Measurements from ENCODE around the gene TLL2.

Gene TLL2

GRCh38 chr10:96387601-96388000, 126.1 kb downstream of the TLL2 start:
- no peak for DNase-seq

DNA sequence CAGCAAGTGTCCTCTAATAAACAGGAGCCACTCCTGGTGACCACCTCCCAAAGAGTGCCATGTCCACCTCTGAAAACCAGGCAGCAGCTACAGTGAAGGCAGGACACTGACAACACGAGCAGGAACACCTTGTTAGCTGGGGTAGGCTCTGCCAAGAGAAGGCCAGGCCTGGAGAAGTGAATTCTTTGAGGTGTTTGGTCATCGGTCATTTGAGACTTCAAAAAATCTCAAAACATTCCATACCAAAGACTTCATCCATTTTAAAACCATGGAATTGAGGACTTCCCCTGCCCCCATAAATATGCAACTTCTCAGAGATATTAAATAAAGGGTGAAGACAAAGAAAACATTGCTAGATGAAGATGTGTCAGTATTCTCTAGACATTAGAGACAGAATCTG, 126.6 kb downstream of the TLL2 start:
- no peak for DNase-seq

DNA sequence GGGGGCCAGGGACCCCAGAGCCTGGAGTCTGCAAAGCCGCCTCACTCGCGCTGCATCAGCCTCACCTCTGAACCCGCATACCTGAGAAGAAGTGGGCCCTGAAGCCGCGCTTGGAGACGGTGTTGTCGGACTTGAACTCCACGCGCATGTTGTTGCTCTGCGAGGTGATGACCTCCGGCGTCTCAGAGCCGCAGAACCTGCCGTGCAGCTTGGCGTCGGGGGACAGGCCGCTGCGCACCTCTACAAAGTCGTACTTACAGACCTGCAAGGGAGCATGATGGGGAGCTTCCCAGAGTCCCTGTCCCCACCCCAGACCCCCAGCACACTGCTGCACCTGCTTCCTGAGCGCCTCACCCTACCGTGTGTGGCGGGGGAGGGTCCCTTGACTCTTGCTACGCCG, 129.2 kb downstream of the TLL2 start:
- no peak for DNase-seq

GRCh38 chr10:96380821-96381220, 132.9 kb downstream of the TLL2 start:
- peak in 1 of 2 donors; percentile 61 for DNase-seq

- no peak for DNase-seq
Measured at GRCh38 chr10:96379758-96380157, 134.0 kb downstream of the TLL2 start.

DNA sequence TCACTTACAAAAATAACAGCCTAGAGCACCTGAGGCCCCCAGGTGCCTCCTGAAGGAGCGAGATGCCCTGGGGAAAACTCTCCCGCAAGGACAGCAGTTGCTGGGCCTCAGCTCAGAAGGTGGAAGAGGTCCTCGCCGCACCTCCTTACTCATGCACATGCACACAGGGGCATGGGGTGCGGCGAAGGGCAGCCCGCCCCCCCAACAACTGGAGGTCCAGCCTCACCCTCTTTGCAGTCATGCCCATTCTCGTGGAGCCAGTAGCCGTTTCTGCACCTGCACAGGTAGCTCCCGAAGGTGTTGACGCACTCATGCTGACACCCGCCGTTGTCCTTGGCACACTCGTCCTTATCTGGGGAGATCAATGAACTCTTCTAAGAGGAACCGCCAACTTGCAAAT, 135.0 kb downstream of the TLL2 start:
- DNase-seq = no peak

- no peak for DNase-seq
Measured at GRCh38 chr10:96377816-96378294, 135.9 kb downstream of the TLL2 start.

DNA sequence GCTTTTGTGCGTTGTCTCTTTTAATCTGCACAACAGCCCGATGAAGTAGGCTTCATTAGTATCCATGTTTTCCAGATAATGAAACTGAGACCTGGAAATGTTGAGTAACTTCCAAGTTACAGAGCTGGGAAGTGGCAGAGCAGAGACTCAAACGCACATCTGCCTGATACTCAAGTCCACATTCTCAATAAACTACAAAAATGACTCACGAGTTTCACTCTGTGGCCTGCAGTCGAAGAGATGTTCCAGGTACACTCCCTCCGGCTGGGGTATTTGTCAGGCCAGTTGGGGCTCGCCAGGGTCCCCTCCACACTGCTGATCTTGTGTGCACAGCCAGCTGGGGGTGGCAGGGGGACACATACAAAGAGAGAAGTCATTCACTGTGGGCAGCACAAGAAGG, 137.2 kb downstream of the TLL2 start:
- DNase-seq = no peak

DNA sequence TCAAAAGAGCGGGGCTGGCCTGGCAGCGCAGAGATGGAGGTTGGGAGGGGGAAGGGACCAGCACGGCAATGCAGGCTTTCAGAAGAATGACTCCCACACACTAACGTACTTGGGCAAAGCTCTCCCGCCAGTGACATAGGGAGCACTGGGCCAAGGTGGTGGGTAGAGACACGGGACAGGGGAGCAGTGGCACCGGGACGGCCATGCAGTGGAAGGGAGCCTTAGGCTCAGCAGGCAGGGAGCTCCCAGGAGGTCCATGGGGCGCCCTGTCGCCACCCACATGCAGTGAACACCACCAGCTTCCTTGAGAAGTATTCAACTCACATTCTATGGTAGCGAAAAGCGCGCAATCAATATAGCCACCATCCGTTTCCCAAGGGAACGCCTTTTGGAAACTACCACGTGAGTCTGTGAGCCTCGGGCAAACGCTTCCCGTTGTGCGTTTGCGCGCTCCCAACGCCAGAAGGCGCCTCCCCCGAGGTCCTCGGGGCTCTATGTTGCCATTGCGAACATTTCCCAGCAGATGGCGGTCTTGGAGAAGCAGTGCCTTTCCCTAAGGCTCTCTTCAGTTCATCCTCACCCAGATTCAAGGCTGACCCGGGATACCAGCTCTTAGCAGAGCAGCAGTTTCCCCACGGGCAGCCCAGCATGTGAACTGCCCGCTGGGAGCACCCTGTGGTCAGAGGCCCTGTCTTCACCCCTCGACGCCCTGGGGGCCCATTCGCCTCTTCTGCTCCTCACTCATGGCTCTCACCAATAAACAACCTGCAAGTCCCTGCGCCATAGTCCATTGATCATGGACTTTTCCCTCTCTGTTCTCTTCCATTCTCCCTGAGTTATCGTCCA, 138.5 kb downstream of the TLL2 start:
- DNase-seq = peak; percentile 67 to 70

GRCh38 chr10:96374639-96374984, 139.1 kb downstream of the TLL2 start:
- DNase-seq = no peak

- DNase-seq = no peak
Measured at GRCh38 chr10:96374004-96374403, 139.7 kb downstream of the TLL2 start.

GRCh38 chr10:96371356-96371755, 142.4 kb downstream of the TLL2 start:
- no peak for DNase-seq

- DNase-seq = peak; percentile 29 to 52
Measured at GRCh38 chr10:96370584-96371157, 143.1 kb downstream of the TLL2 start.

DNA sequence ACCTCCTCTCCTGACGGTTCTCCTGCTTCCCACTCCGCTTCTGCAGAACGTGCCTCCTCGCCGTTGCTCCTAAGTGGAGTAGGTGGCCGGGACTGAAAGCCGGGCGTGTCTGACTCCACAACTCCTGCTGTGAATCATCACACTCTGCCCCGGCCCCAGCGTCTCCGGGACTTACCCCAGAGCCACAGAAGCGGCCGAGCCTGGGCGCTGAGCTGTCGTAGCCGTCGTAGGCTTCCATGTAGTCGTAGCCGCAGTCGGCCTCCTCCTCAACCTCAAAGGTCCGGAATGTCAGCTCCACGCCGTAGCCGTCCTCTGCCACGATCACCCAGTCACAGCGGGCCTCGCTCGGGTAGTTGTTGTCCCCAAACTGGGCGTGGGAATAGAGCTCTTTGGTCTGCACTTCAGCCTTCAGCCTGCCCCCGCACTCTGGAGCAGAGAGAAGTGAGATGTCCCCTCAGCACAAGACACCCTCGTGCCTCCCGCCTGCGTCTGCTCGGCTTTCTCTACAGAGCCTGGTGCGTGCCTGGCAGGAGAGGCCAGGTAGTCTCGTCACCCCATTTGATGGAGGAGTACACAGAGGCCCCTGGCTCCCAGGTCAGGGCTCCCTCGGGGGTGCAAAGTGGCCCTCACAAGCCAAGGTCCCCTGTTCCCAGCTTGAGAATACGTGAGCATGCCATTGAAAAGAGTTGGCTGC, 143.7 kb downstream of the TLL2 start:
- no peak for DNase-seq

DNA sequence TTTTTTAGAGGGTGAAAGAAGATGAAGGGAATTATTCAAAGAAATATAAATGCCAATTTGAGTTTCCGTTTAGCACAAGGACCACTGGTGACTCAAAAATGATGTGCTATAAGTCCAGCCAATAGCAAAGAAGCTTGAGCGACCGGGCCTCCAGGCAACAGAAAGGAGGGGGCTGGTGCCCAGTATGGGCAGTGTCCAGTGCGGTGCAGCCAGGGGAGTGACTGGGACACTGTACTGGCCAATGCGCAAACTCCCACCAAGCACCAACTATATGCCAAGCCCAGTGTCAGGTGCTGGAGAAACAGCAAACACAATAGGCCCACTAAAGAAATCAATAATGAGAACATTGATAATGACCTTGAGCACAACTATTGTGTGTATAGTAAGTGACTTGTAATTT, 144.8 kb downstream of the TLL2 start:
- no peak for DNase-seq

- no peak for DNase-seq
Measured at GRCh38 chr10:96367470-96367869, 146.3 kb downstream of the TLL2 start.

- DNase-seq = no peak
Measured at GRCh38 chr10:96366508-96366907, 147.2 kb downstream of the TLL2 start.

- DNase-seq = no peak
Measured at GRCh38 chr10:96365571-96365970, 148.2 kb downstream of the TLL2 start.

- no peak for DNase-seq
Measured at GRCh38 chr10:96360766-96361165, 153.0 kb downstream of the TLL2 start.

- no peak for DNase-seq
Measured at GRCh38 chr10:96360331-96360730, 153.4 kb downstream of the TLL2 start.

GRCh38 chr10:96359616-96360015, 154.1 kb downstream of the TLL2 start:
- no peak for DNase-seq

- no peak for DNase-seq
Measured at GRCh38 chr10:96358851-96359540, 154.7 kb downstream of the TLL2 start, which contains the start of gene OPALIN. Gene OPALIN (minus strand): TSS chr10:96359002. CDS start chr10:96358896, 106 bp downstream.

GRCh38 chr10:96357038-96357620, 156.6 kb downstream of the TLL2 start:
- DNase-seq = no peak
